Mucosa of rectum (tissue), 2 donors: ENCODE measurements around the gene ADAMTS1.

Experiments used
- H3K27ac ChIP-seq, 2 donors: one replicate each; pipeline ENCODE4 v1.7.0; 2013; ENCODE audit warnings: inconsistent platforms in 2 of 2, low read depth in 2 of 2, low read length in 2 of 2
- H3K27me3 ChIP-seq, 2 donors: one replicate each; pipeline ENCODE4 v1.7.0; 2013; ENCODE audit warnings: low read length in 2 of 2; ENCODE audit not compliant: control insufficient read depth in 2 of 2, insufficient read depth in 2 of 2
- H3K36me3 ChIP-seq, 2 donors: one replicate each; pipeline ENCODE4 v1.7.0; 2013; ENCODE audit warnings: low read length in 2 of 2; ENCODE audit not compliant: control insufficient read depth in 2 of 2, insufficient read depth in 2 of 2
- H3K4me1 ChIP-seq, 2 donors: one replicate each; pipeline ENCODE4 v1.7.0; 2013; ENCODE audit warnings: low read length in 2 of 2, mild to moderate bottlenecking in 1 of 2; ENCODE audit not compliant: control insufficient read depth in 2 of 2, insufficient read depth in 2 of 2
- H3K4me3 ChIP-seq, 2 donors: one replicate each; pipeline ENCODE4 v1.7.0; 2013; ENCODE audit warnings: low read length in 2 of 2
- H3K9ac ChIP-seq, 2 donors: one replicate each; pipeline ENCODE4 v1.7.0; 2013; ENCODE audit warnings: low read length in 2 of 2, low read depth in 1 of 2, mild to moderate bottlenecking in 1 of 2
- H3K9me3 ChIP-seq, 2 donors: one replicate each; pipeline ENCODE4 v1.7.0; 2013; ENCODE audit warnings: low read length in 2 of 2; ENCODE audit not compliant: control insufficient read depth in 2 of 2
- donor health status: healthy.
- donor health status: Normal muscosa, but diverticular disease.

The ADAMTS1 gene

DNA sequence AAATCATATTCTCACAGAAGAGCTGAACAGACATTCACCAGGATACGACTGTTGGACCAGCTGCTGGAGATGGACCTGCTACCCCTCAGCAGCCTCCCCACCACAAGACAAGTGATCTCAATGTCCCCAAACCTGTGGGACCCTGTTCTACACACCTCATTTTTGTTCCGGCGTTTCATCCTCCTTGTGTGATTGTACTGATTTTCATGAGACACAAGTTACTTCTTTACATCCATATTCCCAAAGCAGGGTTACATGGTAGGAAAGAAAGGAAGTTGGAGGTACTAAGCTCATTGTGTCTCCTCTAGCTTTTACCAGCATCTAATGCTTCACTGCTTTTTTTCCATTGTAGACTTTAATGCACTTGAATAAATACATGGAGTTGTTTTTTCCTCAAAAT lies 8.7 kb downstream of the ADAMTS1 start:
- Histone ChIP-seq H3K4me1 (no peaks in the 10 kb centered on the region), H3K27me3 (no peaks in the 10 kb centered on the region), H3K9me3 (no peaks in the 10 kb centered on the region), H3K9ac (no peak overlapping the region), H3K4me3 (no peak overlapping the region), H3K36me3 (peaks cover 0 to 6% of the 10 kb centered on the region in 2 donors), H3K27ac (no peak overlapping the region)

DNA sequence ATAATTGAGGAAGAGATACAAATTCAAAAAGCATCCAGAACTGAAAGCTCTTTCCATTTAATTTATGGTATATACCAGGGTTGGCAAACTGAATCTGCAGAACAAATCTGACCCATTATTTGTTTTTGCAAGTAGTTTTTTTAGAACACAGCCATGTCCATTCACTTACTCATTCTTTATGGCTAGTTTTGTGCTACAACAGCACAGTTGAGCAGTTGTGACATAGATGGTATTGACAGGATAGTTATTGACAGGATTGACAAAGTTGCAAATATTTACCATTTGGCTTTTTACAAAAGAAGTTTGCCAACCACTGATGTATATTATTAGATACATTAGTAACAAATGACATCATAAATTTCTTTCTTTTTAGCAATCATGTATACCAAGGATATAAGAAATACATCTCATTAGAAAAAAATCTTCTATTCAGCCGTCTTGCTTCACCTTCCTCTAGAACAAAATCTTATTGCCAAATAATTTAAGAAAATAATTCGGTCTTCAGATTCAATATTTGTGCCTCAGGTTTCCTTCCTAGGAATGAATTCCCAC lies 9.4 kb downstream of the ADAMTS1 start:
- Histone ChIP-seq H3K9me3 (no peaks in the 10 kb centered on the region), H3K27me3 (no peaks in the 10 kb centered on the region), H3K9ac (no peak overlapping the region), H3K36me3 (peaks cover 0 to 6% of the 10 kb centered on the region in 2 donors), H3K4me3 (no peak overlapping the region), H3K4me1 (no peaks in the 10 kb centered on the region), H3K27ac (no peak overlapping the region)

DNA sequence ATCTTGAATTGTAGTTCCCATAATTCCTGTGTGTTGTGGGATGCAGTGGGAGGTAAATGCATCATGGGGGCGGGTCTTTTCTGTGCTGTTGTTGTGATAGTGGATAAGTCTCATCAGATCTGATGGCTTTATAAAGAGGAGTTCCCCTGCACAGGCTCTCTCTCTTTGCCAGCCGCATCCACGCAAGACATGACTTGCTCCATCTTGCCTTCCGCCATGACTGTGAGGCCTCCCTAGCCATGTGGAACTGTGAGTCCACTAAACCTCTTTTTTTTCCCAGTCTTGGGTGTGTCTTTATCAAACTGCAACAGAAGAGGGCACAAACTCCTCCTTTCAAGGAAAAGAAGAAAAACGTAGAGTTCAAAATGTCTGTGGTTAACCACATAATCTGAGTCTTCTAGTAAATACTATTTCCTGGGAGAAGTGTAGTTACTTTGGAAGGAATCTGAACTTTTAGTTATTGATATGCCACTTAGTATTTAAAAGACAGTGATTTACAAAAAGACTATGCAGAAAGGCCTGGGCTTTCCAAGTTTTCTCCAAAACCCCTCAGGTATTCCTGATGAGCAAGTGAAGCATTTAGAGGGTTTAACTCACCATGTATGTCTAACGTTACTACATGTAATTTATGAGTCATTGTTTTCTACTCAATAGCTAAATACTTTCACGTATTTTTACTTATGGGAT lies 10.0 kb downstream of the ADAMTS1 start:
- no peak overlapping the region for H3K27ac ChIP-seq
- no peak overlapping the region for H3K4me3 ChIP-seq
- H3K4me1 ChIP-seq: no peaks in the 10 kb centered on the region
- H3K9me3 ChIP-seq: no peaks in the 10 kb centered on the region
- no peaks in the 10 kb centered on the region for H3K27me3 ChIP-seq
- H3K36me3 ChIP-seq: peaks cover 0 to 4% of the 10 kb centered on the region in 2 donors
- no peak overlapping the region for H3K9ac ChIP-seq

GRCh38 chr21:26834181-26834905 lies 10.9 kb downstream of the ADAMTS1 start:
- no peaks in the 10 kb centered on the region for H3K9me3 ChIP-seq
- H3K4me3 ChIP-seq: no peak overlapping the region
- peaks cover 0 to 3% of the 10 kb centered on the region in 2 donors for H3K36me3 ChIP-seq
- no peaks in the 10 kb centered on the region for H3K4me1 ChIP-seq
- H3K9ac ChIP-seq: no peak overlapping the region
- H3K27ac ChIP-seq: no peak overlapping the region
- H3K27me3 ChIP-seq: no peaks in the 10 kb centered on the region

- Histone ChIP-seq H3K9ac (no peak overlapping the region), H3K36me3 (peaks cover 0 to 3% of the 10 kb centered on the region in 2 donors), H3K4me1 (no peaks in the 10 kb centered on the region), H3K27me3 (no peaks in the 10 kb centered on the region), H3K4me3 (no peak overlapping the region), H3K9me3 (no peaks in the 10 kb centered on the region), H3K27ac (no peak overlapping the region)
Measured at GRCh38 chr21:26833460-26833939, 11.7 kb downstream of the ADAMTS1 start.

- H3K4me3 ChIP-seq: no peak overlapping the region
- no peaks in the 10 kb centered on the region for H3K27me3 ChIP-seq
- no peaks in the 10 kb centered on the region for H3K4me1 ChIP-seq
- no peak overlapping the region for H3K9ac ChIP-seq
- H3K36me3 ChIP-seq: peaks cover 0 to 3% of the 10 kb centered on the region in 2 donors
- no peak overlapping the region for H3K27ac ChIP-seq
- H3K9me3 ChIP-seq: no peaks in the 10 kb centered on the region
Measured at GRCh38 chr21:26833011-26833410, 12.2 kb downstream of the ADAMTS1 start.

DNA sequence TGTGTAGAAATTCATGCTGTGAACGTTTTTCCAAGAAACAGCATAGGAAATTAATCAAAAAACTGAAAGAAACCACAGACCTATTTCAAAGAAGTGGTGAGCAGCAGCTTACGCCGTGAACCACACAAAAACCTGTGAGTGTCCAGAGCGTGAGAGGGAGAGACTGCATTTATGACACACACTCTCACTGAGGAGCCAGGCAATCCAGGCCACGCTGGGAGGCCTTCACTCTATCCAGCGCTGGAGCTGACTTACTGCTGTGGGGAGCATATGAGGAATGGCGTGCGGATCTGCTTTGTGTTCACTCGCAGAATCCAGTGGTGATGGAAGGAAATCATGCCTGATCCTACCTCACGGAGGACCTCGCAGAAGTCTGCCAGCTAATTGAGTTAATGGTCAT lies 12.7 kb downstream of the ADAMTS1 start:
- Histone ChIP-seq H3K4me3 (no peak overlapping the region), H3K4me1 (no peaks in the 10 kb centered on the region), H3K27ac (no peak overlapping the region), H3K36me3 (peaks cover 0 to 3% of the 10 kb centered on the region in 2 donors), H3K9me3 (no peaks in the 10 kb centered on the region), H3K27me3 (no peaks in the 10 kb centered on the region), H3K9ac (no peak overlapping the region)

DNA sequence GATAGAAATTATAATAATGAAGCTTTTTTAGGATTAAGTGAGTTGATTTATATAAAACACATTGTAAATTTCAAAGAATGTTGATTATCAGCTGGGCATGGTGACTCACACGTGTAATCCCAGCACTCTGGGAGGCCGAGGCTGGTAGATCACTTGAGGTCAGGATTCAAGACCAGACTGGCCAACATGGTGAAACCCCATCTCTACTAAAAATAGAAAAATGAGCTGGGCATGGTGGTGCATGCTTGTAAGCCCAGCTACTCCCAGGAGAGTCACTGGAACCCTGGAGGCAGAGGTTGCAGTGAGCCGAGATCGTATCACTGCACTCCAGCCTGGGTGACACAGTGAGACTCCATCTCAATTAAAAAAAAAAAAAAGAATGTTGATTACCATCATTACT lies 18.4 kb downstream of the ADAMTS1 start:
- H3K27ac ChIP-seq: no peak overlapping the region
- H3K4me3 ChIP-seq: no peak overlapping the region
- no peaks in the 10 kb centered on the region for H3K9me3 ChIP-seq
- no peaks in the 10 kb centered on the region for H3K27me3 ChIP-seq
- no peaks in the 10 kb centered on the region for H3K36me3 ChIP-seq
- H3K4me1 ChIP-seq: no peaks in the 10 kb centered on the region
- no peak overlapping the region for H3K9ac ChIP-seq

GRCh38 chr21:26820509-26820908 lies 24.7 kb downstream of the ADAMTS1 start:
- no peak overlapping the region for H3K4me3 ChIP-seq
- H3K27ac ChIP-seq: no peak overlapping the region
- H3K4me1 ChIP-seq: no peaks in the 10 kb centered on the region
- no peak overlapping the region for H3K9ac ChIP-seq
- no peaks in the 10 kb centered on the region for H3K27me3 ChIP-seq
- no peaks in the 10 kb centered on the region for H3K9me3 ChIP-seq
- H3K36me3 ChIP-seq: no peaks in the 10 kb centered on the region

GRCh38 chr21:26819740-26820324 lies 25.4 kb downstream of the ADAMTS1 start:
- Histone ChIP-seq H3K4me1 (no peaks in the 10 kb centered on the region), H3K4me3 (no peak overlapping the region), H3K27ac (no peak overlapping the region), H3K9me3 (no peaks in the 10 kb centered on the region), H3K27me3 (no peaks in the 10 kb centered on the region), H3K36me3 (no peaks in the 10 kb centered on the region), H3K9ac (no peak overlapping the region)
